ENCODE results near the gene TNFRSF21.
"Not testable (repeated sequence)": the region's sequence is repeated elsewhere in the genome, so short reads cannot be mapped to it uniquely, and the experiment has no call there.

Gene TNFRSF21

DNA sequence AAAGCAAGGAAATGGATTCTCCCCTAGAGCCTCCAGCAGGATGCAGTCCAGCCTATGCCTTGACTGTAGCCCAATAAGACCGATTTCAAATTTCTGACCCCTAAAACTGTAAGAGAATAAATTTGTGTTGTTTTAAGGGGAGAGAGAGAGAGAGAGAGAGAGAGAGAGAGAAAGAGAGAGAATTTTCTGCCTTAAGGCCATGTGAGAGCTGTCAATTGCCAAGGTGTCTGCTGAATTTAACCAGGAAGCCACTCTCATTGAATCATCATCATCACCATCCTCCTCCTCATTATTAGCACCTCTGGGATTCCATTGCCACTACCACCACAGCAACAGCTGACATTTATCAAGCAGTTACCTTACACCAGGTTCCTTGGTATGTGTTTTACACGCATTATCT, 27.8 kb upstream of the TNFRSF21 start:
- H3K4me1 ChIP-seq (ENCODE audit: insufficient read depth, poor library complexity, severe bottlenecking) = no peaks in the 10 kb centered on the region
- no peaks in the 10 kb centered on the region for H3K36me3 ChIP-seq (ENCODE audit: low read depth)
- H3K9me3 ChIP-seq (ENCODE audit: severe bottlenecking) = no peaks in the 10 kb centered on the region
- TF ChIP-seq, protein P1, sequence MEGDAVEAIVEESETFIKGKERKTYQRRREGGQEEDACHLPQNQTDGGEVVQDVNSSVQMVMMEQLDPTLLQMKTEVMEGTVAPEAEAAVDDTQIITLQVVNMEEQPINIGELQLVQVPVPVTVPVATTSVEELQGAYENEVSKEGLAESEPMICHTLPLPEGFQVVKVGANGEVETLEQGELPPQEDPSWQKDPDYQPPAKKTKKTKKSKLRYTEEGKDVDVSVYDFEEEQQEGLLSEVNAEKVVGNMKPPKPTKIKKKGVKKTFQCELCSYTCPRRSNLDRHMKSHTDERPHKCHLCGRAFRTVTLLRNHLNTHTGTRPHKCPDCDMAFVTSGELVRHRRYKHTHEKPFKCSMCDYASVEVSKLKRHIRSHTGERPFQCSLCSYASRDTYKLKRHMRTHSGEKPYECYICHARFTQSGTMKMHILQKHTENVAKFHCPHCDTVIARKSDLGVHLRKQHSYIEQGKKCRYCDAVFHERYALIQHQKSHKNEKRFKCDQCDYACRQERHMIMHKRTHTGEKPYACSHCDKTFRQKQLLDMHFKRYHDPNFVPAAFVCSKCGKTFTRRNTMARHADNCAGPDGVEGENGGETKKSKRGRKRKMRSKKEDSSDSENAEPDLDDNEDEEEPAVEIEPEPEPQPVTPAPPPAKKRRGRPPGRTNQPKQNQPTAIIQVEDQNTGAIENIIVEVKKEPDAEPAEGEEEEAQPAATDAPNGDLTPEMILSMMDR (IDR thresholded peaks at IDR 0.05; ENCODE audit: poor library complexity, severe bottlenecking) = no peak
- no peaks in the 10 kb centered on the region for H3K27me3 ChIP-seq (ENCODE audit: insufficient read depth, poor library complexity, severe bottlenecking)
- no peak overlapping the region for H3K27ac ChIP-seq (ENCODE audit: poor library complexity, severe bottlenecking)
- no peak overlapping the region for H3K4me3 ChIP-seq (ENCODE audit: severe bottlenecking)
- ATAC-seq (ENCODE audit: low read depth) (no peak), DNase-seq (ENCODE audit: low spot score) (no peak)

DNA sequence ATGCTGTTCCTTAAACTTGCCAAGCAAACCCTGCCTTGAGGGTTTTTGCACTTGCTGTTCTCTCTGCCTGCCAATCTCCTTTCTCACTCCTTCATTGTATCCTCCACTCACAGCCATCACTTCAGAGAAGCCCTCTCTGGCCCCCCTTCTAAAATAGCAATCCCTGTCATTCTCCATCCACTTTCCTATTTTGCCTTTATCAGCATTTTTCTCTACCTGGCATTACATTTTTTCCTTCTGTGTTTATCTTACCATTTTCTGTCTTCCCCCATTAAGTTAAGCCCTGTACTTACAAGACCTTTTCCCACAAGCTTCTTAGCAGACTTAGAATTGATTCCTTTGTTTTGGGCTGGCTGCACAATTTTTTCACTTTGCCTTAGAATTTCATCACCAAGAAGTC, 26.6 kb upstream of the TNFRSF21 start:
- no peak overlapping the region for H3K4me3 ChIP-seq (ENCODE audit: severe bottlenecking)
- H3K9me3 ChIP-seq (ENCODE audit: severe bottlenecking) = no peaks in the 10 kb centered on the region
- no peaks in the 10 kb centered on the region for H3K4me1 ChIP-seq (ENCODE audit: insufficient read depth, poor library complexity, severe bottlenecking)
- no peaks in the 10 kb centered on the region for H3K27me3 ChIP-seq (ENCODE audit: insufficient read depth, poor library complexity, severe bottlenecking)
- TF ChIP-seq, protein P1 (IDR thresholded peaks at IDR 0.05; ENCODE audit: poor library complexity, severe bottlenecking) = no peak
- DNase-seq (ENCODE audit: low spot score) (no peak), ATAC-seq (ENCODE audit: low read depth) (no peak)
- H3K36me3 ChIP-seq (ENCODE audit: low read depth) = no peaks in the 10 kb centered on the region
- no peak overlapping the region for H3K27ac ChIP-seq (ENCODE audit: poor library complexity, severe bottlenecking)

DNA sequence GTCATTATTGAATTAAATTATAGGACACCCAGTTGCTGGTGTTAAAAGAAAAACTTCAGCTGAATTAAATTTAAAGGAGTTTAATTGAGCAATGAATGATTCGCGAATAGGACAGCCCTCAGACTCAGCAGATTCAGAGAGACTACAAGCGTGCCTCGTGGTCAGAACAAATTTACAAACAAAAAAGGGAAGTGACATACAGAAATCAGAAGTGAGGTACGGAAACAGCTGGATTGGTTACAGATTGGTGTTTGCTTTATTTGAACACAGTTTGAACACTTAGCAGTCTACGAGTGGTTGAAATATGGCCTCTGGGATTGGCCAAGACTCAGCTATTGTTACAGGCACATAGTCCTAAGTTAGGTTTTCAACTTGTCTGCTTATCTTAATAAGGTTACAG, 25.8 kb upstream of the TNFRSF21 start:
- ATAC-seq (ENCODE audit: low read depth) (no peak), DNase-seq (ENCODE audit: low spot score) (no peak)
- no peaks in the 10 kb centered on the region for H3K4me1 ChIP-seq (ENCODE audit: insufficient read depth, poor library complexity, severe bottlenecking)
- no peaks in the 10 kb centered on the region for H3K27me3 ChIP-seq (ENCODE audit: insufficient read depth, poor library complexity, severe bottlenecking)
- H3K4me3 ChIP-seq (ENCODE audit: severe bottlenecking) = no peak overlapping the region
- no peaks in the 10 kb centered on the region for H3K36me3 ChIP-seq (ENCODE audit: low read depth)
- H3K27ac ChIP-seq (ENCODE audit: poor library complexity, severe bottlenecking) = no peak overlapping the region
- TF ChIP-seq, protein P1 (IDR thresholded peaks at IDR 0.05; ENCODE audit: poor library complexity, severe bottlenecking) = no peak
- H3K9me3 ChIP-seq (ENCODE audit: severe bottlenecking) = no peaks in the 10 kb centered on the region

DNA sequence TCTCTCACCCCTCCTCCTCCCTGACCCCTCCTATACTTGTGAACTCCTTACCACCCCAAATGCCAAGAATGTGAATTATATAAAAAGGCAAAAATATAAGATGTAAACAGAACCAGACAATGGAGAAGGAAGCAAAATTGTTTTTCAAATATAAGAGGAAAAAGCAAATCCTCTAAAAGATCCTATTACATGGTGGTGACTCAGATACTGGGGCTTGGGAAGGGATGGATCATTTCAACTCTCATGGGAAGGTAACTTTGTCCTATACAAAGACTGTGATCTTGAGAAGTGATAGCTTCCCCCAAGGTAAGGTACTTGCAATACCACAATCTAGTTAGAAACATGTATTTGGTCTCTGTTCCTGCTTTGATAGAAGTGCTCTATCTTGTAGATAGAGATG, 24.6 kb upstream of the TNFRSF21 start:
- H3K4me1 ChIP-seq (ENCODE audit: insufficient read depth, poor library complexity, severe bottlenecking) = no peaks in the 10 kb centered on the region
- no peaks in the 10 kb centered on the region for H3K9me3 ChIP-seq (ENCODE audit: severe bottlenecking)
- ATAC-seq (ENCODE audit: low read depth) = no peak
- no peak overlapping the region for H3K4me3 ChIP-seq (ENCODE audit: severe bottlenecking)
- H3K36me3 ChIP-seq (ENCODE audit: low read depth) = no peaks in the 10 kb centered on the region
- no peak for DNase-seq (ENCODE audit: low spot score)
- TF ChIP-seq, protein P1 (IDR thresholded peaks at IDR 0.05; ENCODE audit: poor library complexity, severe bottlenecking) = no peak
- no peak overlapping the region for H3K27ac ChIP-seq (ENCODE audit: poor library complexity, severe bottlenecking)
- H3K27me3 ChIP-seq (ENCODE audit: insufficient read depth, poor library complexity, severe bottlenecking) = no peaks in the 10 kb centered on the region

DNA sequence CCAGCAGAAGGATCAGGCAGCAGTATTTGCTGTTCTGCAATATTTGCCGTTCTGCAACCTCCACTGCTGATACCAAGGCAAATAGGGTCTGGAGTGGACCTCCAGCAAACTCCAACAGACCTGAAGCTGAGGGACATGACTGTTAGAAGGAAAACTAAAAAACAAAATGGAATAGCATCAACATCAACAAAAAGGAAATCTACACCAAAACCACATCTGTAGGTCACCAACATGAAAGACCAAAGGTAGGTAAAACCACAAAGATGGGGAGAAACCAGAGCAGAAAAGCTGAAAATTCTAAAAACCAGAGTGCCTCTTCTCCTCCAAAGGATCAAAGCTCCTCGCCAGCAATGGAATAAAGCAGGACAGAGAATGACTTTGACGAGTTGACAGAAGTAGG, 18.9 kb upstream of the TNFRSF21 start:
- H3K36me3 ChIP-seq (ENCODE audit: low read depth); H3K4me1 ChIP-seq (ENCODE audit: insufficient read depth, poor library complexity, severe bottlenecking); H3K4me3 ChIP-seq (ENCODE audit: severe bottlenecking); H3K9me3 ChIP-seq (ENCODE audit: severe bottlenecking); ATAC-seq (ENCODE audit: low read depth); H3K27ac ChIP-seq (ENCODE audit: poor library complexity, severe bottlenecking); H3K27me3 ChIP-seq (ENCODE audit: insufficient read depth, poor library complexity, severe bottlenecking); DNase-seq (ENCODE audit: low spot score): not testable (repeated sequence)

DNA sequence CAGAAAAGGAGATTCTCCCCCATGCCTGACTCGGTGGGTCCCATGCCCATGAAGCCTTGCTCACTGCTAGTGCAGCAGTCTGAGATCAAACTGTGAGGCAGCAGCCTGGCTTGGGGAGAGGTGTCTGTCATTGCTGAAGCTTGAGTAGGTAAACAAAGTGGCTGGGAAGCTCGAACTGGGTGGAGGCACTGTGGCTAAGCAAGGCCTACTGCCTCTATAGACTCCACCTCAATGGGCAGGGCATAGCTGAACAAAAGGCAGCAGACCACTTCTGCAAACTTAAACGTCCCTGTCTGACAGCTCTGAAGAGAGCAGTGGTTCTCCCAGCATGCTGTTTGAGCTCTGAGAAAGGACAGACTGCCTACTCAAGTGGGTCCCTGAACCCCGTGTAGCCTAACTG, 18.4 kb upstream of the TNFRSF21 start:
- not testable (repeated sequence) for H3K4me1 ChIP-seq (ENCODE audit: insufficient read depth, poor library complexity, severe bottlenecking); DNase-seq (ENCODE audit: low spot score); H3K36me3 ChIP-seq (ENCODE audit: low read depth); ATAC-seq (ENCODE audit: low read depth); H3K4me3 ChIP-seq (ENCODE audit: severe bottlenecking); H3K27me3 ChIP-seq (ENCODE audit: insufficient read depth, poor library complexity, severe bottlenecking); H3K27ac ChIP-seq (ENCODE audit: poor library complexity, severe bottlenecking); H3K9me3 ChIP-seq (ENCODE audit: severe bottlenecking)

Data from RWPE2 (cell line).